GM21825 (cell line): ENCODE results near the gene TAB2.

ENCODE experiments used
- ATAC-seq: cut with Tn5 transposase; IDR thresholded peaks from one replicate; pipeline ENCODE4 v1.9.1; 2021; ENCODE audit warnings: mild to moderate bottlenecking, moderate library complexity; ENCODE audit not compliant: unreplicated experiment

TAB2 gene

GRCh38 chr6:149364557-149364956, 47.0 kb downstream of the TAB2 start:
- no peak for ATAC-seq

DNA sequence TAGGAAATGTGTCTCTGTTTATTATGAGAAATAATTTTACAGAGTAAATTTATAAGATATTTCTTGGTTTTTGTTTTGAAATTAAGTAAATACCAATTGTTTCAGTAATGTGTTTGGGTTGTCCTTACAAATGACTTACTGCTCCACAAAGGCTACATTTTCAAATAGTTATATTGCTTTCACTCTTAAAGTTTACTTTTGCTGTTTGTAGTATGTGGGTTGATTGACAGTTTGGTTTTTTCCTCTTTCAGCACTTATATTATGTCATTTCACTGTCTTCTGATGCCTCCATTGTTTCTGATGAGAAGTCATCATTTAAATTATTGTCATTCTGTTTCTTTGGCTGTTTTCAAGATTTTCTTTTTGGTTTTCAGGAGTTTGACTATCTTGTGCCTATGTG, 47.7 kb downstream of the TAB2 start:
- ATAC-seq = no peak

GRCh38 chr6:149366267-149366921, 48.9 kb downstream of the TAB2 start:
- no peak for ATAC-seq

GRCh38 chr6:149368065-149368464, 50.6 kb downstream of the TAB2 start:
- no peak for ATAC-seq

- ATAC-seq = no peak
Observed at GRCh38 chr6:149371154-149371553, 53.6 kb downstream of the TAB2 start.

- no peak for ATAC-seq
Observed at GRCh38 chr6:149372062-149372461, 54.5 kb downstream of the TAB2 start.

DNA sequence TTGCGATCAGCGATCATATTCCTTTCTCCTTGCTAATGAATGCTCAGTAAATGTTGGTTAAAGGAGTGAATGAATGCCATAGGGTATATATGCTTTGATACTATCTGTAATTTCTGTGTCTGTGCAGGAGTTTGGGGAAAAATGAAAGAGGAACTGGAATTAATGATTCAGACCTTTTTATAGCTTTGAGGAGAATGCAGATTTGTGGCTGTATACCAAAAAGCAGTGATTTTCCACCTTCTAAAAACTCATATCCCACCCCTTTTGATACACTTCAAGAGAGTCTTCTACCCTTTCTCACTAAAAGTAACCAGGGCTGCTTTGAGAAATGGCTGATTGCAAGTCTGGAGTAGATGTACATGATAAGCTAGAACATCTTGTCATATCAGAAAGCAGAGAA, 56.0 kb downstream of the TAB2 start:
- no peak for ATAC-seq

GRCh38 chr6:149379977-149380376, 62.5 kb downstream of the TAB2 start:
- ATAC-seq = no peak

DNA sequence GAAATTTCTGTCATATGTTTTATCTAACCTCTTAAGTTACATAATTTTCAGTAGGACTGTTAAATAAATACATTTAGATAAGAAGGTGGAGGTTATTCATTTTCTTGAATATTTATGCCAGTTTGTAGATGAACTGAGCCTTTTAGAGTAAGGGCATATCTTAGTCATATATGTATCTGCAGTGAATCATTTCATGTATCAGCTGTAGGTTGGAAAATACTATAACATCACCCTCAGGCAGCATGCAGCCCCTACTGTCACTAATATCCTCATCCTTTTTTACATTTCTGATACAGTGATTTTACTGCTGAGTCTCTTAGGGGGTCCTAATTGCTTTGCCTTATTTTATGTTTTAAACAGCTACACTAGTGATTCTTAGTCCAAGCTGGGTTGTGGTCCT, 63.0 kb downstream of the TAB2 start:
- no peak for ATAC-seq

DNA sequence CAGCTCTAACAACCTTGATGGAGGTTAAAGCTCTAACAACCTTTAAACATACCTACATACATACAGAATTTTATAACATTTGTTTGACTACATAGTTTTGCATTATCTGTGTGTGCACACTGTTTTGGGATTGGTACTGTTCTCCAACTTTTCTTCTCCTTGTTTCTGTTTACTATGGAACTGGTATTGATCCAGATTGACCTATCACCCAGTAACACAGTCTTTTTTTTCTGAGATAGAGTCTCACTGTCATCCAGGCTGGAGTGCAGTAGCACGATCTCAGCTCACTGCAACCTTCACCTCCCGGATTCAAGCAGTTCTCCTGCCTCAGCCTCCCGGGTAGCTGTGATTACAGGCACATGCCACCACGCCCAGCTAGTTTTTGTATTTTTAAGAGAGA, 65.9 kb downstream of the TAB2 start:
- ATAC-seq = no peak

DNA sequence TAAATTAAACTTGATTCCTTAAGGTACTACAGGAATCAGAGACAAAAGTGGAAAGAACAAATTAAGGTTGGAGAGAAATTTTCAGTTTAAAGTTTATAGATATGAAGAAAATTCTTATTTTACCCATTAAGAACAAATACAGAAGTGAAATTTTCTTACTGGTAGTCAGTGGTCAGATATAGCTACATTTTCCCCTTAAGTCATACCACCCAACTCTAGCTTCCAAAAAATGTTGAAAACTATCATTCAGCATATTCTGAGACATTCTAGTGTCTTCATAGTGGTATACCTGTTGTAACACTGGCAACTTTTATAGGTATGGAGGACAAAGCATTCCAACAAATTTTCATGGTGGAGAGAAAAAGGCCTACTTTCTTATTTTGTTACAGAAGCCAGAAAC, 67.0 kb downstream of the TAB2 start:
- ATAC-seq = no peak

- ATAC-seq = no peak
Observed at GRCh38 chr6:149385998-149386646, 68.6 kb downstream of the TAB2 start.

GRCh38 chr6:149387779-149388512, 70.4 kb downstream of the TAB2 start:
- ATAC-seq = no peak

DNA sequence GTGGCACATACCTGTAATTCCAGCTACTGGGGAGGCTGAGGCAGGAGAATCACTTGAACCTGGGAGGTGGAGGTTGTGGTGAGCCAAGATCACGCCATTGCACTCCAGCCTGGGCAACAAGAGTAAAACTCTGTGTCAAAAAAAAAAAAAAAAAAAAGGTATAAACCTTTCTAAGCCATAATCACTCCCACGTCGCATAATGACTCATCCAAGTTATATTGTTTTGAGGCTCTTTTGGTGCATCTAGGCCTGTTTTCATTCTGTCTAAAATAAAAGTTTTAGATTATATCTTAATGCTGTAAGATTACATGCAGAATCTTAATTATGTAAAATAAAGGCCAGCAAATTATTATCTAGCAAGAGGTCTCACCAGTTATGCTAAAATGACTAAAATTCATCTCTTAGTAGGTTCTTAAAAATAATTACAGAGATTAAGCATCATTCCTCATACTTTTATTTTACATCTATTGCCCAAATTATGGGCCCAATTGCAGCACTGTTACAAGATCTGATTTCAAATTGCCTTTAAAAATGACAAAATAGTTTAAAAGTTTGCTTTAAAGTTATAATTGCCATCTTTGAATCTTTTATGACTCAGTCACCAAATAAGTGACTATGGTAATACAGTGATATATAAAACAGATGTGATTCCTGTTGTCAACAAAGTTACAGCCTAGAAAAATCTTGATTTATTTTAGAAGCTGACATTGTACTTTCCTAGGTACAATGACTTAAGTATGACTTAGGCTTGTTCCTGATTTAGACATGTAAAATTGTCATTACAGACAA, 72.2 kb downstream of the TAB2 start:
- no peak for ATAC-seq

DNA sequence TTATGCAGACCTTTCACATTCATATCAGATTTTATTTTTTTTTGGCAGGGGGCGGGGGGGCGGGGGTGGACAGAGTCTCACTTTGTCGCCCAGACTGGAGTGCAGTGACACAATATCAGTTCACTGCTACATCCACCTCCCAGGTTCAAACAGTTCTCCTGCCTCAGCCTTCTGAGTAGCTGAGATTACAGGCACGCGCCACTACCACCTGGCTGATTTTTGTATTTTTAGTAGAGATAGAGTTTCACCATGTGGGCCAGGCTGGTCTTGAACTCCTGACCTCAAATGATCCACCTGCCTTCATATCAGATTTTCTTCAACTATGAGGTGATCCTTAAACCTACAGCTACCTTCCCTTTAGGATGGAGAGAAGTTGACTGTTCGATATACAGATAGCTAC, 74.6 kb downstream of the TAB2 start:
- no peak for ATAC-seq

- no peak for ATAC-seq
Observed at GRCh38 chr6:149392535-149392934, 75.0 kb downstream of the TAB2 start.

DNA sequence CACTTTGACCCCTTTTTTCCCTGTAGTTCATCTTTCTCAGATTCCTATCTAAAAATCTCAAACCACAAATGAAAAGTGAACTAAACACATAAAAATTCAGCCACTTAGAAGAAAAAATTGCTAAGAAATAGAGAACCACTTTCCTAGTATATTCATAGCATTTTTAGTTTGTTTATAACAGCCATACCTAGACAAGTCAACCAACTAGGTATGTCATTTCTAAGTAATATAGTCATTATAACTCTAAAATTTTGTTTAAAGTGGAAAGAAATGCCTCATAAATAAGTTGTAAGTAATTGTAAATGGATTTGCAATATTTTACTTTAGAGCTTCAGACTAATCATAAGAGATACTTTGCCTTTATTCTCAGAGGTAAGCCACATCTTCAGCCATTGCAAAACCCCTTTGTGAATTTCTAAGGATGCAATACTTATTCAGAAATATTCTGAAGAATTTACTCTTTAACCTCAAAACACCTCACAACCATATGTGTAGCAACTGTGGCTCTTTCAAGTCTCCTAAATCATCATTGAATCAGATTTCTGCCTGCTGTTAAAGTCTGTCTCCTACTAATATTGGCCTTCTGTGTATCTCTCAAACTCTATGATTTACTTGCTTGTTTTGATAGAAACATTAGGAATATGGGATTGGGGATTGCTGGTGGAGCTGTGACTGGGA, 75.6 kb downstream of the TAB2 start:
- no peak for ATAC-seq

DNA sequence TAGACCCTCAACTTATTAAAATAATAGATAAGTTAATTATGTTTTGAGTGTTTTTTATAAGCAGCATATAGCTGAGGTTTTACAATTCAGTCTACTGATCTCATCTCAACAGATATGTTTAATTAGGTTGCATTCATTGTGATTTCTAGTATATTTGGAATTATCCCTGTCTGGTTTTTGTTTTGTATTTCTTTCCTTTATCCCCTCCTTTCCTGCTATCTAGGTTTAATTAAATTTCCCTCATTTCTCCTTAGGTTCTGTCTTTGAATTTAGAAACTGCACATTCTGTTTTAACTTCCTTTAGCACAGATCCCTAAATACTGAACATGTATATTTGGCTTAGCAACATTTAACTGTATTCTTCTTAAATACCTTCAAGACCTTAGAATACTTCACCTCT, 77.7 kb downstream of the TAB2 start:
- ATAC-seq = no peak

DNA sequence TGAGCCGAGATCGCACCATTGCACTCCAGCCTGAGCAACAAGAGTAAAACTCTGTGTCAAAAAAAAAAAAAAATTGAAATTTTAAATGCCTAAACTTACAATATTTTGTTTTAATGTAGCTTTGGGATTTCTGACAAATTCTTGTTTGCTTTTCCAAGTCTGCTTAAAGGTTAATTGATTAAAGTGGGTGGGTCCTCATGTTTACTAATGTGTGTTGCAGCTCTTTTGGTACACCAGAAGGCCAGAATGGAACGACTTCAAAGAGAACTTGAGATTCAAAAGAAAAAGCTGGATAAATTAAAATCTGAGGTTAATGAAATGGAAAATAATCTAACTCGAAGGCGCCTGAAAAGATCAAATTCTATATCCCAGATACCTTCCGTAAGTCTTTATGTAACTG, 79.9 kb downstream of the TAB2 start:
- ATAC-seq = no peak

- ATAC-seq = no peak
Observed at GRCh38 chr6:149400050-149400449, 82.5 kb downstream of the TAB2 start, which contains the start of gene SUMO4. TSS of gene SUMO4 (plus strand) at chr6:149400262. CDS start at chr6:149400392, 130 bp downstream.

DNA sequence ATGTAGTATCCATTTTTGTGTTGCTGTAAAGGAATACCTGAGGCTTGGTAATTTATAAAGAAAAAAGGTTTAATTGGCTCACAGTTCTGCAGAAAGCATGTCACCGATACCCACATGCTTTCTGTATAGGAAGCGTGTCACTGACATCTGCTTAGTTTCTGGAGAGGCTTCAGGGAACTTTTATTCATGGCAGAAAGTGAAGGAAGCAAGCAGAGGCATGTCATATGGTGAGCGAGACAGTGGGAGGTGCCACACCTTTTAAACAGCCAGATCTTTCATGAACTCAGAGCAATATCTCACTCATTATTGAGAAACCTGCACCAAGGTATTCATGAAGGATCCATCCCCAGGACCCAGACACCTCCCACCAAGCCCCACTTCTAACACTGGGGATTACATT, 86.0 kb downstream of the TAB2 start:
- ATAC-seq = no peak
